Measurements from ENCODE around the gene BAG5.

The BAG5 gene

DNA sequence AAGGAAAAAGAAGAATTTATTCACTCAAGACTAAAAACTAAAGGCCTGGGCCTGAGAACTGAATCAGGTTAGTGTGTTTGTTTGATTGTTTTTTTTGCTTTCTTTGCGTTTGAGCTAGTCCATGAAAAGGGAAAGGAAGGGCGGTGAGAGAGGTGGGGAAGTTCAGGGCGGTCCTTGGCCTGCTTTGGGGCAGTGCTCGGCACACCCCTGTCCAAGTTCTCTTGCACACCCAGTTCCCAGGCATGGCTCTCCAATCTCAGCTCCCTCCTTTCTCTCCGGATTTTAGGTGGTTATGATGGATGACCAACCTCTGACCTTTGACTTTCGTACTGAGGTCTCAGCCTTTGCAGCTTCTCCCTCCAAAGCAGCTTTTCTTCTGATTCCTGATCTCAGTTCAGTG, 11.6 kb upstream of the BAG5 start:
- no peak overlapping the region for H3K9ac ChIP-seq (ENCODE audit: low read length)
- peaks cover 13% of the 10 kb centered on the region for H3K4me1 ChIP-seq (ENCODE audit: low read length)
- H3K36me3 ChIP-seq (replicated peaks; ENCODE audit: low read depth, low read length), result peaks cover 15% of the 10 kb centered on the region
- no peaks in the 10 kb centered on the region for H3K9me3 ChIP-seq (ENCODE audit: insufficient read depth, low read length)
- TF ChIP-seq, protein P1, sequence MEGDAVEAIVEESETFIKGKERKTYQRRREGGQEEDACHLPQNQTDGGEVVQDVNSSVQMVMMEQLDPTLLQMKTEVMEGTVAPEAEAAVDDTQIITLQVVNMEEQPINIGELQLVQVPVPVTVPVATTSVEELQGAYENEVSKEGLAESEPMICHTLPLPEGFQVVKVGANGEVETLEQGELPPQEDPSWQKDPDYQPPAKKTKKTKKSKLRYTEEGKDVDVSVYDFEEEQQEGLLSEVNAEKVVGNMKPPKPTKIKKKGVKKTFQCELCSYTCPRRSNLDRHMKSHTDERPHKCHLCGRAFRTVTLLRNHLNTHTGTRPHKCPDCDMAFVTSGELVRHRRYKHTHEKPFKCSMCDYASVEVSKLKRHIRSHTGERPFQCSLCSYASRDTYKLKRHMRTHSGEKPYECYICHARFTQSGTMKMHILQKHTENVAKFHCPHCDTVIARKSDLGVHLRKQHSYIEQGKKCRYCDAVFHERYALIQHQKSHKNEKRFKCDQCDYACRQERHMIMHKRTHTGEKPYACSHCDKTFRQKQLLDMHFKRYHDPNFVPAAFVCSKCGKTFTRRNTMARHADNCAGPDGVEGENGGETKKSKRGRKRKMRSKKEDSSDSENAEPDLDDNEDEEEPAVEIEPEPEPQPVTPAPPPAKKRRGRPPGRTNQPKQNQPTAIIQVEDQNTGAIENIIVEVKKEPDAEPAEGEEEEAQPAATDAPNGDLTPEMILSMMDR (IDR thresholded peaks at IDR 0.05; ENCODE audit: low read depth, low read length), result no peak
- no peak overlapping the region for H3K27ac ChIP-seq (ENCODE audit: low read length)
- no peak overlapping the region for H3K4me2 ChIP-seq (ENCODE audit: low read length)
- H3K4me3 ChIP-seq (ENCODE audit: low read length), result no peak overlapping the region
- H4K20me1 ChIP-seq (ENCODE audit: insufficient read depth, low read length), result peaks cover 3% of the 10 kb centered on the region
- H3K79me2 ChIP-seq (ENCODE audit: low read length), result peaks cover 5% of the 10 kb centered on the region; the same call in 1 of the 2 replicates
- no peaks in the 10 kb centered on the region for H3K27me3 ChIP-seq (ENCODE audit: low read depth, low read length)
- no peak overlapping the region for H2AFZ ChIP-seq (ENCODE audit: low read depth, low read length)

DNA sequence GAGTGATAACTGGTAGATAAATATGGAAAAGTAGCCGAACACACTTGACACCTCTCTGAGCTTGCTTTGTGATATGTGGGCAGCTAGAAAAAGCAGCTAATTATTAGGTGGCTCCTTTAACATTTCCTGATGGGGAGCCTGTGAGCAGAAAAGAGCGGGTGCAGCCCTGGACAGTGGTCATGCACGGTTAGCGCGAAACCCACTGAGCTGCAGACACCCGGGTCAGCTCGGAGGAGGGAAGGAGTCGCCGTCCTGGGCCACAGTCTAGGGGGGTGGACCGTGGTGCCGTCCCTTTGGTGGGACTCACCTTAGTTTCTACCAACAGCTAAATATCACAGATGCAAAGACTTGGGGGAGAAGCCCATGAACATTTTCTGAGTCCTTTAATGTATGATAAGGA, 7.0 kb upstream of the BAG5 start:
- TF ChIP-seq EZH2phosphoT487 (IDR thresholded peaks at IDR 0.05; ENCODE audit: low read depth), result no peak
- no peak overlapping the region for H3K4me3 ChIP-seq (ENCODE audit: low read length)

DNA sequence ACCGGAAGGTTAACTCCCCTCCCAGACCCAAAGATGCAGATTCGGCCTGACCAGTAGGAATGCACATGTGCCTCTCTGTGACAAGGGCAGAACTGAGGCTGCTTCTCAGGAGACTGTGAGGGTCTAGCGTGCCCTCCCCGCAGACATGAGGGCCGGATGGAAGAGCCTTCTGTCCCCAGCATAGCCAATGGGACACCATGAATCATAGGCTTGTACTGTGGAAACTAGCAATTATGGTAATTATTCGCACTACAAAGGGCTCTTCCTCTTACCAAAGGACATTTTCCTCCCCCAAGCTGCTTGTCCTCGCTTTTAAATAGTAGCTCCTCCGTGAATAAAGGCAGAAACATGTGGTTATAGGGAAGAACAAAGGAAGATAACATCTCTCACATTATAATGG, 6.5 kb upstream of the BAG5 start:
- H4K20me1 ChIP-seq (ENCODE audit: insufficient read depth, low read length), result peaks cover 7% of the 10 kb centered on the region
- no peak overlapping the region for H3K9ac ChIP-seq (ENCODE audit: low read length)
- no peak overlapping the region for H3K4me2 ChIP-seq (ENCODE audit: low read length)
- no peak overlapping the region for H3K27ac ChIP-seq (ENCODE audit: low read length)
- H3K9me3 ChIP-seq (ENCODE audit: insufficient read depth, low read length), result no peaks in the 10 kb centered on the region
- H2AFZ ChIP-seq (ENCODE audit: low read depth, low read length), result no peak overlapping the region
- no peak for TF ChIP-seq EZH2phosphoT487 (IDR thresholded peaks at IDR 0.05; ENCODE audit: low read depth)
- TF ChIP-seq, protein P1 (IDR thresholded peaks at IDR 0.05; ENCODE audit: low read depth, low read length), result no peak
- no peaks in the 10 kb centered on the region for H3K27me3 ChIP-seq (ENCODE audit: low read depth, low read length)
- H3K79me2 ChIP-seq (ENCODE audit: low read length), result peaks cover 48% of the 10 kb centered on the region
- H3K4me1 ChIP-seq (ENCODE audit: low read length), result peaks cover 42% of the 10 kb centered on the region
- no peak overlapping the region for H3K4me3 ChIP-seq (ENCODE audit: low read length)
- H3K36me3 ChIP-seq (replicated peaks; ENCODE audit: low read depth, low read length), result peaks cover 7% of the 10 kb centered on the region

More for the DNA sequence above, 7.0 kb upstream of the BAG5 start:
- no peak overlapping the region for H3K27ac ChIP-seq (ENCODE audit: low read length)
- peaks cover 9% of the 10 kb centered on the region for H3K36me3 ChIP-seq (replicated peaks; ENCODE audit: low read depth, low read length)
- H3K79me2 ChIP-seq (ENCODE audit: low read length), result peaks cover 44% of the 10 kb centered on the region
- H2AFZ ChIP-seq (ENCODE audit: low read depth, low read length), result no peak overlapping the region
- peaks cover 7% of the 10 kb centered on the region for H4K20me1 ChIP-seq (ENCODE audit: insufficient read depth, low read length)
- no peak overlapping the region for H3K9ac ChIP-seq (ENCODE audit: low read length)
- no peak overlapping the region for H3K4me2 ChIP-seq (ENCODE audit: low read length)
- H3K9me3 ChIP-seq (ENCODE audit: insufficient read depth, low read length), result no peaks in the 10 kb centered on the region
- no peaks in the 10 kb centered on the region for H3K27me3 ChIP-seq (ENCODE audit: low read depth, low read length)
- peaks cover 37% of the 10 kb centered on the region for H3K4me1 ChIP-seq (ENCODE audit: low read length)

DNA sequence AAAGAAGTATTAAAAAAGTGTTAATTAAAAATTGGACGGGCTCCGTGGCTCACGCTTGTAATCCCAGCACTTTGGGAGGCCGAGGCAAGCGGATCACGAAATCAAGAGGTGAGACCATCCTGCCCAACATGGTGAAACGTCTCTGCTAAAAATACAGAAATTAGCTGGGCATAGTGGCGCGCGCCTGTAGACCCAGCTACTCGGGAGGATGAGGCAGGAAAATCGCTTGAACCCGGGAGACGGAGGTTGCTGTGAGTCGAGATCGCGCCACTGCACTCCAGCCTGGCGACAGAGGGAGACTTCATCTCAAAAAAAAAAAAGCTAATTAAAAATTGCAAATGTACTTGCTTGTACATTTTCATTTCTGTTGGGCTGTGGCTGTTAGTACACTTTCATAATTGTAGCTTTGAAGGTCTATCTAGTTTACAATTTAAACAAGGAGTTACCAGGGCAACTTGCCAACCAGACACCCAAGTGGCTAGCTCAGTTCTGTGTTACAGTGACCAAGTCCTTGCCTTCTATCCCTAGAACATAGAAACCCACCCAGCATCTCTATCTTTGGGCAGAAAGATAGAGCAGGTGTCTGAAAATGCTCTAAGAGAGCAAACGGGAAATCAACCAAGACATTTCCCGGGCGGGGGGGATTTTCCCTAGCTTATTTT, 1.5 kb upstream of the BAG5 start:
- H3K36me3 ChIP-seq (replicated peaks; ENCODE audit: low read depth, low read length), result peaks cover 20% of the 10 kb centered on the region
- TF ChIP-seq, protein P1 (IDR thresholded peaks at IDR 0.05; ENCODE audit: low read depth, low read length), result no peak
- TF ChIP-seq EZH2phosphoT487 (IDR thresholded peaks at IDR 0.05; ENCODE audit: low read depth), result no peak
- H3K9me3 ChIP-seq (ENCODE audit: insufficient read depth, low read length), result no peaks in the 10 kb centered on the region
- peak overlapping the region; percentile 90 for H3K9ac ChIP-seq (ENCODE audit: low read length)
- no peaks in the 10 kb centered on the region for H3K27me3 ChIP-seq (ENCODE audit: low read depth, low read length)
- no peak overlapping the region for H2AFZ ChIP-seq (ENCODE audit: low read depth, low read length)
- peak overlapping the region; percentile 93 for H3K4me3 ChIP-seq (ENCODE audit: low read length)
- peak overlapping the region; percentile 97 for H3K4me2 ChIP-seq (ENCODE audit: low read length)
- H3K4me1 ChIP-seq (ENCODE audit: low read length), result peaks cover 39% of the 10 kb centered on the region
- H3K79me2 ChIP-seq (ENCODE audit: low read length), result peaks cover 88% of the 10 kb centered on the region
- H4K20me1 ChIP-seq (ENCODE audit: insufficient read depth, low read length), result peaks cover 27% of the 10 kb centered on the region
- peak overlapping the region; percentile 77 for H3K27ac ChIP-seq (ENCODE audit: low read length)

All from OCI-LY3 (cell line).